HCT116 (cell line): ENCODE results near the gene TMSB4X. TPM values are rescaled to one million over a fixed set of nuclear protein-coding genes. Genes with fewer than 3 reads are reported as not detected.

Source experiments
- ATAC-seq: fragments of 200-7000 bp; cut with Tn5 transposase; 2 replicates; pipeline ENCODE4 v1.9.1; 2020; ENCODE audit warnings: mild to moderate bottlenecking, moderate library complexity
- BruUV-seq: library from RNA; stranded (reverse); fragments of 400-500 nt; replicated peaks from 2 replicates; lab custom pipeline; 2021; lab: Mats Ljungman, UMichigan
- CTCF ChIA-PET: fragments of 300-600 bp; sonication (Branson Sonifier 250); formaldehyde crosslinking; loops from one replicate; lab custom pipeline; 2021; ENCODE audit warnings: antibody characterized with exemption; lab: Charles Lee
- POLR2A ChIA-PET: fragments of 300-600, 350-600 bp; sonication (Branson Sonifier 250); formaldehyde crosslinking; loops from one replicate; lab custom pipeline; 2021; ENCODE audit warnings: antibody characterized with exemption; lab: Charles Lee
- RAD21 ChIA-PET, 2 experiments: fragments of 300-600 bp; sonication (Branson Sonifier 250); formaldehyde crosslinking; loops; one replicate each; lab custom pipeline; 2023; ENCODE audit warnings: low total read pairs in 2 of 2; ENCODE audit not compliant: uncharacterized antibody in 2 of 2, unreplicated experiment in 2 of 2, low non-redundant PET in 1 of 2; lab: Charles Lee
- DNase-seq: peaks from one replicate; pipeline ENCODE4 v3.0.0-alpha.2; 2010; ENCODE audit warnings: low read depth, low spot score
- H2AFZ ChIP-seq: fragments of 200-600 bp; shearing (Covaris generic), sonication (generic); 2 replicates; pipeline ENCODE4 v1.6.1; 2017; ENCODE audit warnings: low read depth, mixed run types, mixed read lengths, antibody characterized with exemption, low read length; ENCODE audit not compliant: poor library complexity, severe bottlenecking
- H3K27ac ChIP-seq: 2 replicates; pipeline ENCODE4 v1.5.1; 2012; ENCODE audit warnings: low read depth, low read length
- H3K27me3 ChIP-seq: fragments of 200-600 bp; sonication (generic); 2 replicates; pipeline ENCODE4 v1.6.1; 2016; ENCODE audit warnings: mixed run types, low read length, mixed read lengths; ENCODE audit not compliant: insufficient read depth
- H3K36me3 ChIP-seq, 2 experiments: fragments of 200-500 bp in 1 of 2; fragments of 200-600 bp in 1 of 2; sonication (Bioruptor generic) in 1 of 2; sonication (generic) in 1 of 2; 2 replicates each; pipeline versions ENCODE4 v1.5.1 to v1.6.1; 2014 to 2016; ENCODE audit warnings: low read length in 2 of 2, inconsistent platforms in 1 of 2, mixed read lengths in 1 of 2, mixed run types in 1 of 2; ENCODE audit not compliant: insufficient read depth in 2 of 2, control insufficient read depth in 1 of 2
- H3K4me1 ChIP-seq, 2 experiments: fragments of 200-600 bp in 1 of 2; sonication (generic) in 1 of 2; 2 replicates each; pipeline versions ENCODE4 v1.5.1 to v1.6.1; 2012 to 2017; ENCODE audit warnings: low read length in 2 of 2, inconsistent platforms in 1 of 2, mild to moderate bottlenecking in 1 of 2, mixed read lengths in 1 of 2, mixed run types in 1 of 2, moderate library complexity in 1 of 2; ENCODE audit not compliant: insufficient read depth in 2 of 2, control insufficient read depth in 1 of 2
- H3K4me2 ChIP-seq: fragments of 200-600 bp; sonication (generic); 2 replicates; pipeline ENCODE4 v1.6.1; 2017; ENCODE audit warnings: mixed run types, low read length, mixed read lengths
- H3K4me3 ChIP-seq, 2 experiments: fragments of 200-600 bp in 1 of 2; sonication (generic) in 1 of 2; replicated peaks in 1 of 2; 2 replicates each; pipeline ENCODE4 v1.5.1; 2011 to 2016; ENCODE audit warnings: low read length in 2 of 2, control low read depth in 1 of 2, low read depth in 1 of 2, mild to moderate bottlenecking in 1 of 2, mixed read lengths in 1 of 2, mixed run types in 1 of 2
- H3K79me2 ChIP-seq: fragments of 200-600 bp; sonication (generic); 2 replicates; pipeline ENCODE4 v1.6.1; 2017; ENCODE audit warnings: mild to moderate bottlenecking, mixed run types, low read length, moderate library complexity, mixed read lengths; ENCODE audit not compliant: insufficient read depth
- H3K9ac ChIP-seq: fragments of 200-600 bp; sonication (generic); 2 replicates; pipeline ENCODE4 v1.6.1; 2016; ENCODE audit warnings: low read length, mixed read lengths
- H3K9me2 ChIP-seq: fragments of 200-600 bp; sonication (generic), shearing (Covaris generic); 2 replicates; pipeline ENCODE4 v1.6.1; 2017; ENCODE audit warnings: mixed run types, mild to moderate bottlenecking, moderate library complexity; ENCODE audit not compliant: insufficient read depth
- H3K9me3 ChIP-seq, 2 experiments: fragments of 200-500 bp in 1 of 2; fragments of 200-600 bp in 1 of 2; sonication (Bioruptor generic) in 1 of 2; sonication (generic) in 1 of 2; 2 replicates each; pipeline ENCODE4 v1.6.1; 2014 to 2017; ENCODE audit warnings: low read length in 2 of 2, mixed read lengths in 2 of 2, inconsistent platforms in 1 of 2, low read depth in 1 of 2, mild to moderate bottlenecking in 1 of 2, mixed run types in 1 of 2, moderate library complexity in 1 of 2; ENCODE audit not compliant: control insufficient read depth in 1 of 2, insufficient read depth in 1 of 2
- H4K20me1 ChIP-seq: fragments of 200-600 bp; sonication (generic), shearing (Covaris generic); 2 replicates; pipeline ENCODE4 v1.6.1; 2017; ENCODE audit warnings: mixed run types, mild to moderate bottlenecking, moderate library complexity; ENCODE audit not compliant: insufficient read depth
- ATF3 ChIP-seq: IDR thresholded peaks from 2 replicates; pipeline ENCODE4 v1.6.1; 2012
- CBX3 ChIP-seq: IDR thresholded peaks from 2 replicates; pipeline ENCODE4 v1.6.1; 2012; ENCODE audit warnings: low read depth
- CEBPB ChIP-seq: IDR thresholded peaks from 2 replicates; pipeline ENCODE4 v1.6.1; 2012; ENCODE audit warnings: low read depth
- CTCF ChIP-seq, 3 experiments: fragments of 200-600 bp in 1 of 3; sonication (generic) in 1 of 3; IDR thresholded peaks in 2 of 3; conservative IDR thresholded peaks in 1 of 3; 2 replicates each; pipeline ENCODE4 v1.5.1; 2012 to 2017; ENCODE audit warnings: low read depth in 2 of 3, low read length in 2 of 3, antibody characterized with exemption in 1 of 3, borderline replicate concordance in 1 of 3, control low read depth in 1 of 3, mild to moderate bottlenecking in 1 of 3, mixed read lengths in 1 of 3, mixed run types in 1 of 3, moderate library complexity in 1 of 3; ENCODE audit not compliant: insufficient read depth in 1 of 3
- EGR1 ChIP-seq: IDR thresholded peaks from 2 replicates; pipeline ENCODE4 v1.6.1; 2012; ENCODE audit warnings: low read depth
- EZH2 ChIP-seq: fragments of 200-600 bp; sonication (generic); IDR thresholded peaks from 2 replicates; pipeline ENCODE4 v1.6.1; 2017; ENCODE audit warnings: antibody characterized with exemption, mixed run types
- EZH2phosphoT487 ChIP-seq: fragments of 200-600 bp; IDR thresholded peaks from 2 replicates; pipeline ENCODE4 v1.6.1; 2018; ENCODE audit warnings: antibody characterized with exemption, borderline replicate concordance
- FOSL1 ChIP-seq: IDR thresholded peaks from 2 replicates; pipeline ENCODE4 v1.6.1; 2012; ENCODE audit warnings: low read depth
- MAX ChIP-seq: IDR thresholded peaks from 2 replicates; pipeline ENCODE4 v1.6.1; 2012
- POLR2AphosphoS5 ChIP-seq: IDR thresholded peaks from 2 replicates; pipeline ENCODE4 v1.6.1; 2011; ENCODE audit warnings: mild to moderate bottlenecking, low read depth, low read length, moderate library complexity
- REST ChIP-seq: IDR thresholded peaks from 2 replicates; pipeline ENCODE4 v1.6.1; 2012; ENCODE audit warnings: low read depth
- SIN3A ChIP-seq: IDR thresholded peaks from 2 replicates; pipeline ENCODE4 v1.6.1; 2012; ENCODE audit warnings: low read depth
- SP1 ChIP-seq: IDR thresholded peaks from 2 replicates; pipeline ENCODE4 v1.6.1; 2012; ENCODE audit warnings: low read depth
- SRF ChIP-seq: IDR thresholded peaks from 2 replicates; pipeline ENCODE4 v1.6.1; 2012; ENCODE audit warnings: low read depth
- TCF7L2 ChIP-seq: IDR thresholded peaks from 2 replicates; pipeline ENCODE4 v1.7.0; 2011; ENCODE audit warnings: borderline replicate concordance, inconsistent platforms; ENCODE audit not compliant: insufficient read depth, insufficient read length; ENCODE audit errors: extremely low read depth
- ZBTB33 ChIP-seq: IDR thresholded peaks from 2 replicates; pipeline ENCODE4 v1.6.1; 2011; ENCODE audit warnings: mild to moderate bottlenecking, low read length, moderate library complexity; ENCODE audit not compliant: insufficient replicate concordance; ENCODE audit errors: extremely low read depth
- ZFX ChIP-seq: fragments of 450-650 bp; IDR thresholded peaks from 2 replicates; pipeline ENCODE4 v1.6.1; 2017
- intact Hi-C: fragments of 100-400 bp; cut with micrococcal nuclease; formaldehyde crosslinking; loops from 2 replicates; pipeline ENCODE4 v1.10.0; 2022
- total RNA-seq: library from RNA; stranded (reverse); gene quantifications from one replicate; pipeline ENCODE4 v1.2.1, GENCODE V29; 2021; ENCODE audit not compliant: unreplicated experiment

TMSB4X gene
- total RNA-seq, 1 experiment from 2014 or later: 407 TPM

- Histone ChIP-seq H3K4me3 (no peak overlapping the region), H3K9me3 (no peaks in the 10 kb centered on the region), H3K27me3 (no peaks in the 10 kb centered on the region), H3K4me2 (no peak overlapping the region), H2AFZ (no peak overlapping the region), H3K4me1 (no peaks in the 10 kb centered on the region), H3K36me3 (no peaks in the 10 kb centered on the region), H4K20me1 (no peaks in the 10 kb centered on the region), H3K27ac (no peak overlapping the region), H3K79me2 (no peaks in the 10 kb centered on the region), H3K9ac (no peak overlapping the region), H3K9me2 (no peaks in the 10 kb centered on the region)
- no peak for ATAC-seq
- ChIA-PET POLR2A (no interaction called here), RAD21 (no interaction called here), CTCF (no interaction called here)
- intact Hi-C loops: no loop called here
- no TSS peak for BruUV-seq
- DNase-seq: no peak
- no peak for TF ChIP-seq SIN3A
- no peak for TF ChIP-seq FOSL1
- TF ChIP-seq EZH2: no peak
- TF ChIP-seq REST: no peak
- no peak for TF ChIP-seq SRF
- no peak for TF ChIP-seq MAX
- TF ChIP-seq ATF3: no peak
- TF ChIP-seq TCF7L2: no peak
- no peak for TF ChIP-seq ZBTB33
- no peak for TF ChIP-seq CTCF (IDR thresholded peaks at IDR 0.05 in 2 of 3, conservative IDR thresholded peaks at IDR 0.05 in 1 of 3; ENCODE audit: borderline replicate concordance in 1 of 3, insufficient read depth in 1 of 3, low read depth in 2 of 3, low read length in 2 of 3)
- no peak for TF ChIP-seq SP1
- TF ChIP-seq CEBPB: no peak
- TF ChIP-seq EZH2phosphoT487: no peak
- no peak for TF ChIP-seq POLR2AphosphoS5
- TF ChIP-seq CBX3: no peak
- no peak for TF ChIP-seq EGR1
- TF ChIP-seq ZFX: no peak
Measured at GRCh38 chrX:13001097-13001496, 26.2 kb downstream of the TMSB4X start.
